GM18858 (cell line): ENCODE measurements around the gene ZNF581.

Experiments
- ATAC-seq: cut with Tn5 transposase; IDR thresholded peaks from one replicate; pipeline ENCODE4 v1.9.1; 2021; ENCODE audit not compliant: unreplicated experiment

The ZNF581 gene

GRCh38 chr19:55643003-55643886 is at the start of gene ZNF581:
TSS of gene ZNF581 (plus strand) at chr19:55643649. CDS start at chr19:55644572, 923 bp downstream.
- ATAC-seq = no peak

GRCh38 chr19:55594996-55595545 is 48.4 kb upstream of the ZNF581 start:
- ATAC-seq = no peak

- ATAC-seq = no peak
Measured at GRCh38 chr19:55596304-55596703, 47.1 kb upstream of the ZNF581 start.

- ATAC-seq = no peak
Measured at GRCh38 chr19:55597501-55597921, 45.9 kb upstream of the ZNF581 start.

GRCh38 chr19:55598034-55598433 is 45.4 kb upstream of the ZNF581 start:
- ATAC-seq = no peak

- ATAC-seq = peak; percentile 32
Measured at GRCh38 chr19:55598719-55599467, 44.6 kb upstream of the ZNF581 start.

- peak; percentile 22 for ATAC-seq
Measured at GRCh38 chr19:55599468-55599841, 44.0 kb upstream of the ZNF581 start, which contains the start of gene FIZ1. TSS of gene FIZ1 (minus strand) at chr19:55599517. CDS start at chr19:55597865, 1,652 bp downstream.

- peak; percentile 26 for ATAC-seq
Measured at GRCh38 chr19:55599842-55600661, 43.4 kb upstream of the ZNF581 start, which contains the start of gene ZNF524. TSS of gene ZNF524 (plus strand) at chr19:55600288. CDS start at chr19:55602113, 1,825 bp downstream.

- ATAC-seq = no peak
Measured at GRCh38 chr19:55600662-55601028, 42.8 kb upstream of the ZNF581 start.

- ATAC-seq = no peak
Measured at GRCh38 chr19:55601084-55601483, 42.4 kb upstream of the ZNF581 start.

GRCh38 chr19:55602104-55603001 is 41.1 kb upstream of the ZNF581 start:
- ATAC-seq = no peak

- ATAC-seq = no peak
Measured at GRCh38 chr19:55603115-55603514, 40.3 kb upstream of the ZNF581 start.

- ATAC-seq = no peak
Measured at GRCh38 chr19:55603581-55604292, 39.7 kb upstream of the ZNF581 start.

- peak; percentile 50 for ATAC-seq
Measured at GRCh38 chr19:55605207-55605636, 38.2 kb upstream of the ZNF581 start.

- no peak for ATAC-seq
Measured at GRCh38 chr19:55605637-55606470, 37.6 kb upstream of the ZNF581 start, which contains the start of gene ZNF865. TSS of gene ZNF865 (plus strand) at chr19:55605647. CDS start at chr19:55613619, 7,972 bp downstream.

- ATAC-seq = no peak
Measured at GRCh38 chr19:55606471-55606787, 37.0 kb upstream of the ZNF581 start.

- no peak for ATAC-seq
Measured at GRCh38 chr19:55606817-55607216, 36.6 kb upstream of the ZNF581 start.

- ATAC-seq = no peak
Measured at GRCh38 chr19:55609326-55609725, 34.1 kb upstream of the ZNF581 start.
